Stimulated activated CD8-positive, alpha-beta memory T cell treated with anti-CD3 and anti-CD28 coated beads, Interleukin-4, amount 100 ng/mL, for 1 hour (primary cell): ENCODE measurements around the gene EYA3.
A peak's percentile ranks its signal among the peaks of the same experiment; 100 is the strongest.

Experiments
- DNase-seq, 2 donors: peaks; one replicate each; pipeline ENCODE4 v3.0.0-alpha.2; 2020; ENCODE audit warnings: low read depth in 2 of 2, low spot score in 1 of 2

EYA3 gene, protein sequence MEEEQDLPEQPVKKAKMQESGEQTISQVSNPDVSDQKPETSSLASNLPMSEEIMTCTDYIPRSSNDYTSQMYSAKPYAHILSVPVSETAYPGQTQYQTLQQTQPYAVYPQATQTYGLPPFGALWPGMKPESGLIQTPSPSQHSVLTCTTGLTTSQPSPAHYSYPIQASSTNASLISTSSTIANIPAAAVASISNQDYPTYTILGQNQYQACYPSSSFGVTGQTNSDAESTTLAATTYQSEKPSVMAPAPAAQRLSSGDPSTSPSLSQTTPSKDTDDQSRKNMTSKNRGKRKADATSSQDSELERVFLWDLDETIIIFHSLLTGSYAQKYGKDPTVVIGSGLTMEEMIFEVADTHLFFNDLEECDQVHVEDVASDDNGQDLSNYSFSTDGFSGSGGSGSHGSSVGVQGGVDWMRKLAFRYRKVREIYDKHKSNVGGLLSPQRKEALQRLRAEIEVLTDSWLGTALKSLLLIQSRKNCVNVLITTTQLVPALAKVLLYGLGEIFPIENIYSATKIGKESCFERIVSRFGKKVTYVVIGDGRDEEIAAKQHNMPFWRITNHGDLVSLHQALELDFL

GRCh38 chr1:28088168-28088961 is at the start of gene EYA3:
Gene EYA3 (minus strand): TSS chr1:28088610. CDS start chr1:28058026, 30,584 bp downstream.
- DNase-seq, result peak; percentile 98

- no peak for DNase-seq
Observed at GRCh38 chr1:28136922-28137613, 48.7 kb upstream of the EYA3 start.

DNA sequence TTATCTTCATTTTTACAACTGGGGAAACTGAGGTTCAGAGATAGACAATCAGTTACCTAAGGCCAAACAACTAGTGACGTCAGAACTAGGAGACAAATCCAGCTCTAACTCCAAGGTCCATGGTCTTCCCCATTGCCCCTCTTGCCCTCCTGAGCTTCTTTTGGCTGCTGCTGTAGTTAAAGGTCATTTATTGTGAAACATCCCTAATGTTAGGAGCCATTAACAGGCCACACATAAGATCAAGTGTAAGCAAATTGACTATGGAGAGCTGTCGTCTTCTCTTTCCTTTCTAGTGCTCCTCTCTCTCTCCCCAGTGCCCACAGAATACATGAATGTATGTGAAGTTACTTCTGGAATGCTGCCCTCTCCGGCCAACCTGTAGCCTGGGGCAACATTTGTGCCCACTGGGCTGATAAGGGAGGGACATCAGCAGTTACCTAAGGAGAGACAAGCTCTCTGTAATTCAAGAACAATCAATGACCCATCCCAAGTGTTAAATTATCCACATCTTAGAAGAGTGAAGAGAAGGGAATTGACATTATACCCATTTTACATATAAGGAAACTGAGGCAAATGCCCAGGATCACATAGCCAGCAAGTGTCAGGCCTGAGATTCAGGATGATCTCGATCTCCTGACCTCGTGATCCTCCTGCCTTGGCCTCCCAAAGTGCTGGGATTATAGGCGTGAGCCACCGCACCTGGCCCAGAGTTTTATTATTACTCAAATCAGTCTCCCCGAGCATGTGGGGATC is 47.9 kb upstream of the EYA3 start:
- no peak for DNase-seq

- no peak for DNase-seq
Observed at GRCh38 chr1:28135371-28136168, 47.2 kb upstream of the EYA3 start.

DNA sequence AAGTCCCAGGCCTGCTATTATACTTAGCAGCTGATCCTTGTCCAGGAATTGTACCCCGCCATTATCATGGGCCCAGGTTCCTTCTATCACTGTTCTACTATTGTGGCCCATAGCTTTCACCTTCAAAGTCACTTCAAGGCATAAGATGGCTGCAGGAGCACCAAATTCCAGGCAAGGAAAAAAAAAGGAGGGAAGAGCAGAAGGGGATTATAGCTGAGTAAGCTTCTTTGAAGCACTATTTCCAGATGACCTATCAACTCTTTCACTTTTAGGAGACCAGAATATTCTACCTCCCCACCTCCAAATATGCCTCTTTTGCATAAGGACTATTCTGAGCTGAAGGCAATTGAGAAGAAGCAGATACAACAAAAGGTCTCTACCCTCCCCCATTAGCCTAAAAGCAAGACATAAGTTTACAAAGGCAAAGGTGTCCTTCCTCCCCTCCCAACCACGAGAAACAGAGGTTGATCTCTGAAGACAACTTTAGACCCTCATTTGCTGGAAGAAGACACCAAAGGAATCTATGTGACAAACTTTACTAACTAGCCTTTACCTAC is 46.3 kb upstream of the EYA3 start:
- DNase-seq, result no peak

DNA sequence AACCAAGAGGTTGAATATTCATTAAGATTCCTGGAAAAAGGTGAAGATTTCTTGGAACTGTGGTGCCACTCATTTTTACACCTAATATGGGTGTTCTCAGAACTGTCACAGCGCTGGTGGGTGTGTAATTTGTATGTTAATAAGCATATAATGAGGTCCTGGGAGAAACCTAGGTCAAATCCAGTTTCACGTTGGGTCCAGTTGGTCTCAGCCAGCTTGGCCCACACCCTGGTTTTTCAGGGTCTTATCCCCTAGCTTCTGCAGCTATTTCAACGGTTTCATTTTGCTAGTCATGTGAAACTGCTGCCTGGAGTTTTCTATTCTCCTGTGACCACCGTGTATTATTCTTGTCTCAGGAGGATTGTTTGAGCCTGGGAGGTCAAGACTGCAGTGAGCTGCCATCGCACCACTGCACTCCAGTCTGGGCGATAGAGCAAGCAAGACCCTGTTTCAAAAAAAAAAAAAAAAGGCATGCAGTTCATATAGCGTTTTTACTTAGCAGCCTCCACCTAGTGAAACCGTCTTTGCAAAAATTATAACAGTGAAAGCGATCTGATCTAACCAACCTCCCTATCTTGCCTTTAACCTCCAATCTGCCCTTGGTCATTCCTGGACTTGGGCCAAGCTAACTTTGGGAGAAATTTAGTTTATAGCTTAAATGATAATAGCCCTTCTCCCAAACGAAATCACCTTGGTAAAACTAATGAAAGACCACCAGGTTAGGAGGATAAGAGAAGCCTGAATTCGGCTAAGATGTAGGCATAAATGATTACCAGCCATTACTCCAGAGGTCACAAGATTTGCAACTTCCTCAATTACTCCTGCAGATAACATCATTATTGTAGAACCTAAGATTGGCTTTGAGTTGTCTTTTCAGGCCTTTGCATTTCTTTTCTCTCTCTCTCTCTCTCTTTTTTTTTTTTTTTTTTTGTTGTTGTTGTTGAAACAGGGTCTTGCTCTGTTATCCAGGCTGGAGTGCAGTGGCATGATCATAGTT is 44.1 kb upstream of the EYA3 start:
- DNase-seq, result no peak

DNA sequence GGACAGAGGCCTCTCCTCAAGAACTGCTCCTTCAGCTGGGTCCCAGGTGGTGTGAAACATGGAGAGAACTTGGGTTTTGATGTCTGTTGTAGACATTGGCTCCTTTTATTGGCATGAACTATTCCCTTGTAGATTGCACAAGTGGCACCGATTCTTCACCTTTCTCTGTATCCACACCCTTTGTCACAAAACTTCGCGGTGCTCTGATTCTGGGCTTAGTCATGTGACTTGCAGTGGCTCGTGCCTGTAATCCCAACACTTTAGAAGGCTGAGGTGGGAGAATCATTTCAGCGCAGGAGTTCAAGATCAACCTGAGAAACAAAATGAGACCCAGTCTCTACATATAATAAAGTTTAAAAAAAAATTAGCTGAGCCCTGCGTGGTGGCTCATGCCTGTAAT is 42.5 kb upstream of the EYA3 start:
- no peak for DNase-seq

- DNase-seq, result no peak
Observed at GRCh38 chr1:28129150-28129549, 40.7 kb upstream of the EYA3 start.

DNA sequence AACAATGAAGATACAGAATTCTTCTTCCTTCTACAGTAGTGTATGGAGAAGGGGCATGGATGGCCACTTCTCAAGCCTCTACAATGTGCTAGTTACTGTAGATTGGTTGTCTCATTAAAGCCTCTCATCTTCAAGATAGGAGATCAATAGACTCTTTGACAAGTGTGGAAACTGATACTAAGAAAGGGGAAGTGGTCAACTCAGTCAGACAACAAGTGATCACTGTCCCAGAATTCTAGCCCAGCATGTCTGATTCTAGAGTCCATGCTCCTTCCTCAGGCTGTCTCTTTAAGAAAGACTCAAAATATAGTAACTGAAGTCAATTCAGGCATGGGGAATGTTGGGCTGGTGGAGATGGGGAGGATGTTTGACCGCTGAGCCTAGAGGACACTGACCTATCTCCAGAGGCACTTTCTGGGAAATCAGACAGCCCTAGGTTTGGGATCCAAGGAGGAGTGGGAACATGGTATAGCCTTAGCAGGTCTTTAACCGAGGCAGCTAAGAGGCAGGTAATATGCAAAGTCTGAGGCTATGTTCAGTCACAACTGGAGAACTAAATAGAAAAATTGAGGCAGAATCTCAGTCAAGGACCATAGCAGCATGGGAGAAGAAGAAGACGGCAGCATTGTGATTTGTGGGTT is 39.3 kb upstream of the EYA3 start:
- DNase-seq, result no peak

DNA sequence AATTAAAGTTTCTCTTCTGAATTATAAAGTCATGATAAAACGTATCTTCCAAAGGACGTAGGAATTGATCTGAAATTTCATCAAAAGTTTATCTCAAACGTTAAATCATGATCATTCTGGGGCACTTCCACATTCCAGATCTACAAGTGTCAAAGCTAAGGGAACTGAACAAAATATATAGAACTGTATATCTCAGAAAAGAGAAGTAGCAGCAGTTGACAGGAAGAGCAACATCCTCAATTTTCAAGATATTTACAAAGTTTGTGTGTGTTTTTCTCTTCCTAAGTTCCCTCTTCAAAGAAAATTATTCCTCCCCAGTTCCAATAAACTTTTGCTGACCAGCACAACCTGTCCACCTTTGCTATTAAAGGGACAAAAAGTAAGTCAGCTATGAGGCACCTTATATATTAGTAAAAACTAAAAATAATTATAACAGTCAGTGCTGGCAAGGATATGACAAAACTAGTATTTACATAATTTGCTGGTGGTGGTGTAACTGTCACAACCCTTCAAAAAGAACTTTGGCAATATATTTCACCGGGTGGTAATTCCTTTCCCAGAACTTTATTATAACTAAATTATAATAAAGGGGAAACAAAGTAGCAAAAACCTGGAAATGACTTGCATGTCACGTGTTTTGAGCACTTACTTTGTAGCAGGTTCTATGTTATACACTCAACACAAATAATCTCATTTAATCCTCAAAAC is 38.5 kb upstream of the EYA3 start:
- DNase-seq, result no peak

DNA sequence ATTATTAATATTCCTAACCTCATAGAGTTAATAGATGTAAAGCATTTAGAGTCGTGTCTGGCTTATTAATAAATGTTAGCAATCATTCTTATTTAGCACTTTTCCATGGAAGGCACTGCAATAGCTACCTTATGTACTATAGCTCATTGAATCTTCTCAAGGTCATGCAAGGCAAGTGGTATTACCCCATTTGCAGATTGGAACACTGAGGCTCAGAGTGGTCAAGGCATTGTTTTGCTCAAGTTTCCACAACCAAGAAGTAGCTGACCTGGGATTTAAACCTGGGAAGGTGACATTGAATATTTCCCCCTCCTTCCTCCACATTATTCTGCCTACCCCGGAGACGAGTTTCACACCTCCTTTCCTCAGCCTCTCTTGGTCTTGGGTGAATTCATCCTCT is 37.8 kb upstream of the EYA3 start:
- DNase-seq, result no peak

DNA sequence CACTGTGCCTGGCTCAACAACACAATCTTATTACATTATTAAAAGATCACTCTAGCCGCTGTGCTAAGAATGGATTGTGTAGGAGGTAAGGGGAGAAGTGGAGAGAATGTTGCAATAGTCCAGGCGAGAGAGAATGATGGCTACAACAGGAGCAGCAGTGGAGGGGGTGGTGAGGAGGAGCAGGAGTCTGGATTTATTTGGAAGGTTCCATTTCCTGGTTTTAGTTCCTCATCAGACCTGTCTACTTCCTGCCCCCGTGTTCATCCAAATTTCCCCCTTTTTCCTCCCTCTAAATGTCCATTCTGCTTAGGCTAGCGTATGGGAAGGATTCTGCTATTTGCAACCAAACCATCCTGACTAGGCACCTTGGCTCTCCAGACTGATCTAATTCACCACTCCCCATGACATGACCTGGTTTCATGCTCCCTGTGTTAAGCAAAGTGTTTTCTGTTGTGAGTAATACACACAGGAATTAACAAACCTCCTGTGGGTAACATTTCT is 35.1 kb upstream of the EYA3 start:
- no peak for DNase-seq

- no peak for DNase-seq
Observed at GRCh38 chr1:28122183-28122582, 33.8 kb upstream of the EYA3 start.

GRCh38 chr1:28119556-28119955 is 31.1 kb upstream of the EYA3 start:
- no peak for DNase-seq

DNA sequence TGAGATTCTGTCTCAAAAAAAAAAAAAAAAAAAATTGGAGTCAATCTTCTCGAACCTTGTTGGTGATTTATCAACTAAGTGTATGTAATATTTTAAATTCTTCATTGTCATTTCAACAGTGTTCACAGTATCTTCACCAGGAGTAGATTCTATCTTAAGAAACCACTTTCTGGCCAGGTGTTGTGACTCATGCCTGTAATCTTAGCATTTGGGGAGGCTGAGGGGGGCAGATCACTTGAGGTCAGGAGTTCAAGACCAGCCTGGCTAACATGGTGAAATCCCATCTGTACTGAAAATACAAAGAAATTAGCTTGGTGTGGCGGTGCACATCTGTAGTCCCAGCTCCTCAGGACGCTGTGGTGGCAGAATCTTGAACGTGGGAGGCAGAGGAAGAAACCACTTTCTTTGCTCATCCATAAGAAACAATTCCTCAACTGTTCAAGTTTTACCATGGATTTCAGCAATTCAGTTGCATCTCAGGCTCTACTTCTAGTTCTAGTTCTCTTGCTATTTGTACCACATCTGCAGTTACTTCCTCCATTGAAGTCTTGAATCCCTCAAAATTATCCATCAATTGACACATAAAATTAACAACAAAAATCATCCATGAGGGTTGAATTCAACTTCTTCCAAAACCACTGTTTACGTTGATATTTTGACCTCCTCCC is 30.4 kb upstream of the EYA3 start:
- no peak for DNase-seq

- DNase-seq, result no peak
Observed at GRCh38 chr1:28115267-28115666, 26.9 kb upstream of the EYA3 start.

DNA sequence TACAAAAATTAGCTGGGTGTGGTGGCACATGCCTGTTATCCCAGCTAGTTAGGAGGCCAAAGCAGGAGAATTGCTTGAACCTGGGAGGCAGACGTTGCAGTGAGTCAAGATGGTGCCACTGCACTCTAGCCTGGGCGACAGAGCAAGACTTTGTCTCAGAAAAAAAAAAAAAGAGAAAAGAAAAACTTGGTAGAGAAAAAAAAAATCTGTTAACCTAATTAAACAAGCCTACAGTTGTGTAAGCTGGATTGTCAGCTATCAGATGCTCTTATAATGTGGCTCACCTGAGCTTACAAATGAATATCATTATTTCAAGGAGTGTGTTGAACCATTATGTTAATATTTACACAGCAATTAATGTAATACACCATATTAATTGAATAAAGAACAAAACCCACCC is 26.4 kb upstream of the EYA3 start:
- DNase-seq, result no peak
